NCI-H128 (cell line): ENCODE results near the gene SYT6.

Source experiments
- DNase-seq: peaks from one replicate; lab custom pipeline; 2025; ENCODE audit not compliant: unreplicated experiment; lab: John Stamatoyannopoulos, UW

Gene SYT6

GRCh38 chr1:114153261-114154145 is at the start of gene SYT6:
Gene SYT6, minus strand, starts transcription at chr1:114153869. Its CDS starts 97 bp downstream, at chr1:114153772.
- no peak for DNase-seq

- DNase-seq, result no peak
Measured at GRCh38 chr1:114201486-114201885, 47.8 kb upstream of the SYT6 start.

GRCh38 chr1:114199017-114199594 is 45.4 kb upstream of the SYT6 start:
- DNase-seq, result no peak

- no peak for DNase-seq
Measured at GRCh38 chr1:114196992-114197907, 43.6 kb upstream of the SYT6 start.

GRCh38 chr1:114195819-114196218 is 42.1 kb upstream of the SYT6 start:
- DNase-seq, result no peak

GRCh38 chr1:114192328-114192727 is 38.7 kb upstream of the SYT6 start:
- DNase-seq, result no peak

GRCh38 chr1:114189398-114189797 is 35.7 kb upstream of the SYT6 start:
- DNase-seq, result no peak

- DNase-seq, result no peak
Measured at GRCh38 chr1:114181356-114181755, 27.7 kb upstream of the SYT6 start.

- no peak for DNase-seq
Measured at GRCh38 chr1:114180742-114181141, 27.1 kb upstream of the SYT6 start.

- DNase-seq, result no peak
Measured at GRCh38 chr1:114178936-114179335, 25.3 kb upstream of the SYT6 start.

GRCh38 chr1:114177282-114177681 is 23.6 kb upstream of the SYT6 start:
- DNase-seq, result no peak

GRCh38 chr1:114176366-114176765 is 22.7 kb upstream of the SYT6 start:
- no peak for DNase-seq

- DNase-seq, result no peak
Measured at GRCh38 chr1:114173680-114174079, 20.0 kb upstream of the SYT6 start.

- no peak for DNase-seq
Measured at GRCh38 chr1:114169509-114169908, 15.8 kb upstream of the SYT6 start.

- DNase-seq, result no peak
Measured at GRCh38 chr1:114167226-114167625, 13.6 kb upstream of the SYT6 start.

GRCh38 chr1:114164840-114165543 is 11.3 kb upstream of the SYT6 start:
- DNase-seq, result no peak

- no peak for DNase-seq
Measured at GRCh38 chr1:114159941-114160340, 6.3 kb upstream of the SYT6 start.

- DNase-seq, result no peak
Measured at GRCh38 chr1:114157275-114157660, 3.6 kb upstream of the SYT6 start.

- no peak for DNase-seq
Measured at GRCh38 chr1:114156538-114157274, 3.0 kb upstream of the SYT6 start.

GRCh38 chr1:114155706-114156105 is 2.0 kb upstream of the SYT6 start:
- DNase-seq, result no peak
